ENCODE results near the gene DEFB124.
"Not testable (repeated sequence)": the region's sequence is repeated elsewhere in the genome, so short reads cannot be mapped to it uniquely, and the experiment has no call there.

The DEFB124 gene

GRCh38 chr20:31485450-31486339 is 10.8 kb upstream of the DEFB124 start:
- DNase-seq = no peak

GRCh38 chr20:31484001-31484400 is 9.1 kb upstream of the DEFB124 start:
- no peak for DNase-seq

GRCh38 chr20:31476643-31477215 is 1.8 kb upstream of the DEFB124 start:
- DNase-seq = no peak

DNA sequence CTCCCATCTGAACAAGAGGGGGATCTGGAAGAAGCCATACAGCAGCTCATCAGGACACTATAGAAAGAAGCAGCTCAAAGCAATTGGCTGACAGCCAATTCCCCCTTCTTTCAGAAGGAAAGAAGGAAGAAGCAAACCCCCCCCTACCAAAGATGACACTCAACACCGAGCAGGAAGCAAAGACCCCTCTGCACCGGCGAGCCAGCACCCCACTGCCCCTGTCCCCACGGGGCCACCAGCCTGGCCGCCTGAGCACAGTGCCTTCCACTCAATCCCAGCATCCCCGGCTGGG is 1.3 kb upstream of the DEFB124 start:
- no peak for DNase-seq

- DNase-seq = no peak
These were observed 756 bp upstream of the DEFB124 start for GRCh38 chr20:31475472-31476293.

GRCh38 chr20:31474097-31474436 is 860 bp downstream of the DEFB124 start:
- no peak for DNase-seq

DNA sequence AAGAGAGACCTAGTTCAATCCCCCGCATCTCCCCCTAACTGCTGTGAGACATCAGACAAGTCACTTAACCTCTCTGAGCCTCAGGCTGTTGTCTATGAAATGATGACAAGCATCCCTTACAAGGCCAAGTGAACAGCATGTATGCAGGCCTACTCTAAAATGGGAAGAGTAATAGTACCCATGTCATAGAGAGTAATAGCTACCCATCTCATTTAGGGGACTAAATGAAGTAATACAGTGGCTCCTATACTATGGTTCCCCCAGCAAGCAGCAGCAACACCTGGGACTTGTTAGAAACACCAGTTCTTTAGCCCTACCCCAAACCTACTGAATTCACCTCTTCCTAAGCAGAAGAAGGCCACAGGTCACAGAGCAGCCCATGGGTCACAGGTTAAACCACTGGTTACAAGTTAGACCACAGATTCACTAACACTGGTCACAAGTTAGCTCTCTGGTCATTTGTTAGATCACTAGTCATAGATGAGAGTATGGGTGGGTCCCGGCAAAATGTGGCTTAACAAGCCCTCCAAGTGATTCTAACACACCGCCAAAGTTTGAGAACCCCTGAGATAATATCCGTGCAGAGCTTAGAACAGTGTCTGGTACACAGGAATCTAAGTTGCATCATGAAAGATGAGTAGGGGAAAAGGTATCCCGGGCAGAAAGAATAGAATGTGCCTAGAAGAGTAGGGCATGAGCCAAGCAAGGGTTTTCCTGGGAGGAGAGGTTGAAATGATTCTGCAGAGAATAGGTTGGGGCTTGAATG is 1.4 kb downstream of the DEFB124 start:
- no peak for DNase-seq

- no peak for DNase-seq
These were observed 2.3 kb downstream of the DEFB124 start for GRCh38 chr20:31472395-31473330.

GRCh38 chr20:31470946-31471345 is 4.0 kb downstream of the DEFB124 start:
- DNase-seq = not testable (repeated sequence)

DNA sequence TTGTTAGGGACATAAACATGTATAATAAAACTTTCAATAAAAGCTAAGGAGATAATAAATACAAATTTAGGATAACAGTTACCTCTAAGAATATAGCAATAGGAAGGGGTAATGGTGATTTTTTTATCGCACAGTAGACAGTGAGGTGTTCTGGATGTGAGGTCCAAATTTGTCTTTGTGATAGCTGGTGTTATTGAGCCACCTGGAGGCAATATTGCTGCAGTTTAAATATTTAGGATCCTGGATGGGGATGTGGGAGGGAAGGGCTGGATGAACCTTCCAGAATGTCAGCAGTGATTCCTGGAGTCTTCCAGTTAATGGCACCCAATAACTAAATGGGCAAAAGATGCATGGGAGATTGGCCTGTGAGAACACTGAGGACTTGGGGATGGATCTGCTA is 20.6 kb downstream of the DEFB124 start:
- no peak for DNase-seq

DNA sequence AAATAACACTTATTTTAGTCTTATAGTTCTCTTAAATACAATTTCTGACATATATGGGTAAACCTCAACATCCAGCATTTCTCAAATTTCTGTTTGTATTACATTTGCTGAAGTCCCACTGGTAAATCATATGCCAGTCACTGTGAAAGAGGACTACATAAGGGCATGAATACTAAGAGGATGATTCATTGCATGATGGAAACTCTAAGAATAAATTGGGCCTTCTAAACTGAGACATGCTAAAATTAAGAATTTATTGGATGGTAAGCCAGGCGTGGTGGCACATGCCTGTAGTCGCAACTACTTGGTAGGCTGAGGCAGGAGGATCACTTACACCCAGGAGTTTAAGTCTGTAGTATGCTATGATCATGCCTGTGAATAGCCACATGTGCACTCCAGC is 22.4 kb downstream of the DEFB124 start:
- DNase-seq = no peak

GRCh38 chr20:31449511-31450414 is 25.2 kb downstream of the DEFB124 start:
- no peak for DNase-seq

- DNase-seq = no peak
These were observed 28.7 kb downstream of the DEFB124 start for GRCh38 chr20:31446084-31446819.

GRCh38 chr20:31440012-31440659 is 34.8 kb downstream of the DEFB124 start, which contains the start of gene DEFB123:
Gene DEFB123 (plus strand): TSS chr20:31440632. CDS start chr20:31440699, 67 bp downstream.
- no peak for DNase-seq

DNA sequence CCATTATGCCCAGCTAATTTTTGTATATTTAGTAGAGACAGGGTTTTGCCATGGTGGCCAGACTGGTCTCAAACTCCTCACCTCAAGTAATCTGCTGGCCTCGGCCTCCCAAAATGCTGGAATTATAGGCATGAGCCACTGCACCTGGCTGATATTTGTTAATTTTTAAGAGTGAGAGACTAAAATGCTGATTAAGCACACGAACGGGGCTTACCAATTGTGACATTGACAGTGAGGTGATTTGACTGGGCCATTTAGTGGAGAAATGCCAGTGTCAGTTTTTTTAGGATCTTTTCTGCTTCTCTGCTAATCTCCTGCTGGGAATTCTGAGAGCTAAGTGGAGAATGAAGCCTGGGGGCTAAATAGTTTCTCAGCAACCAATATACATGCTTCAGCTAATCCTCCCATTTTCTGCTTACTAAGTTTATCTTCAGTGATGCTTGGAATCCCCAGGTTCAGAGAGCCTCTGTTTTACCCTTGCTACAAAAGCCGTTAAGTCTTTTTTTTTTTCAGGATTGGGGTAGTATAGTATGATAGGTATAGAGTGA is 44.3 kb downstream of the DEFB124 start:
- DNase-seq = no peak

GRCh38 chr20:31427576-31427975 is 47.4 kb downstream of the DEFB124 start:
- DNase-seq = not testable (repeated sequence)

- DNase-seq = not testable (repeated sequence)
These were observed 47.9 kb downstream of the DEFB124 start for GRCh38 chr20:31426891-31427551.

DNA sequence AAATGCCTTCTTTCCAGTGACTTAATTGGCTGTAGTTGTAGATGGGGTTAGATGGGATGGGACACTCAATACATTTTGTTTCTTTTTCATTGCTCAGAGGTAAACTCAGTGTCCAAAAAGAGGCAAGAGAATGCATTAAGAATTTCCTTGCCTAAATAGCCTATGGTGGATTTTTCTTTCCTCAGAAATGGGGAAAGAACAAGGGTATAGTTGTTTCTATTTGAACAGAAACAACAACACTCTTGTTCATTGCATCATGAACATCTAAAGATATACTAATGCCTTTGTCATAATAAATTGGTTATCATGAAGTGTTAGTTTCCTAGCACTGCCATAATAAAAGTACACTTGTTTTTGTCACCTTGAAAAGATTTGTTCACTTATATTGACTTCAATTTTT is 49.1 kb downstream of the DEFB124 start:
- no peak for DNase-seq

DNA sequence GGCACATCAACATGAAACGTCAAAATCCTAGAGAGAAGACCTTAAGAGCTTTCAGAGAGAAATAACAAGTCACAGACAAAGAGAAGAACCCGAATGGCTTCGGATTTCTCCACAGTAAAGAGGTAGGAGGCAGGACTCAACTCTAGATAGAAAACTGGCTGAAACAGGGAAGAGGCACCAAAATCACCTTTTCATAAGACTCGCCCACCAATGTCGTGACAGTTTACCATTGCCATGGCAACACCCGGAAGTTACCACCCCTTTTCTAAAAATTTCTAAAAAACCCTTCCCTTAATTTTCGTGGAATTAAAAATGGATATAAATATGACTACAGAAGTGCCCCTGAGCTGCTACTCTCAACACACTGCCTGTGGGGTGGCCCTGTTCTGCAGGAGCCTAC is 56.6 kb downstream of the DEFB124 start:
- DNase-seq = no peak

All from NCI-H526 treated with DMSO at 0.1 percent for 48 hours (cell line).